Adipocyte (in vitro differentiated cells): Measurements from ENCODE around the gene SEMA3B.
A peak's percentile ranks its signal among the peaks of the same experiment; 100 is the strongest.
"Not testable (repeated sequence)": the region's sequence is repeated elsewhere in the genome, so short reads cannot be mapped to it uniquely, and the experiment has no call there.

Experiments
- DNase-seq: peaks from one replicate; pipeline ENCODE4 v3.0.0-alpha.2; 2015; ENCODE audit warnings: low read depth
- H3K27me3 ChIP-seq: replicated peaks from 2 replicates; pipeline ENCODE4 v1.7.0; 2013; ENCODE audit warnings: mild to moderate bottlenecking, low read length, moderate library complexity; ENCODE audit not compliant: control insufficient read depth, insufficient read depth
- H3K36me3 ChIP-seq: 2 replicates; pipeline ENCODE4 v1.7.0; 2013; ENCODE audit warnings: low read length, mild to moderate bottlenecking, moderate library complexity; ENCODE audit not compliant: control insufficient read depth, insufficient read depth, severe bottlenecking
- H3K4me1 ChIP-seq: 2 replicates; pipeline ENCODE4 v1.7.0; 2013; ENCODE audit warnings: mild to moderate bottlenecking, low read length, moderate library complexity; ENCODE audit not compliant: control insufficient read depth, insufficient read depth
- H3K4me3 ChIP-seq: 2 replicates; pipeline ENCODE4 v1.7.0; 2013; ENCODE audit warnings: mild to moderate bottlenecking, low read length, moderate library complexity
- H3K9ac ChIP-seq: 2 replicates; pipeline ENCODE4 v1.7.0; 2013; ENCODE audit warnings: mild to moderate bottlenecking, low read length, moderate library complexity
- H3K9me3 ChIP-seq: 2 replicates; pipeline ENCODE4 v1.7.0; 2013; ENCODE audit warnings: mild to moderate bottlenecking, low read length, moderate library complexity; ENCODE audit not compliant: control insufficient read depth

Gene SEMA3B

GRCh38 chr3:50238549-50239026 lies 30.4 kb upstream of the SEMA3B start:
- Histone ChIP-seq H3K9me3 (no peaks in the 10 kb centered on the region), H3K36me3 (no peaks in the 10 kb centered on the region), H3K4me3 (peak overlapping the region; percentile 94), H3K4me1 (peaks cover 36% of the 10 kb centered on the region), H3K9ac (peak overlapping the region; percentile 96), H3K27me3 (no peaks in the 10 kb centered on the region)
- DNase-seq, result peak; percentile 43

- DNase-seq, result no peak
- H3K27me3 ChIP-seq, result no peaks in the 10 kb centered on the region
- H3K9ac ChIP-seq, result peak overlapping the region; percentile 5
- H3K4me1 ChIP-seq, result peaks cover 39% of the 10 kb centered on the region
- no peaks in the 10 kb centered on the region for H3K36me3 ChIP-seq
- no peak overlapping the region for H3K4me3 ChIP-seq
- no peaks in the 10 kb centered on the region for H3K9me3 ChIP-seq
These were observed 29.3 kb upstream of the SEMA3B start for GRCh38 chr3:50239649-50240048.

- Histone ChIP-seq H3K36me3 (no peaks in the 10 kb centered on the region), H3K4me3 (no peak overlapping the region), H3K9ac (no peak overlapping the region), H3K9me3 (no peaks in the 10 kb centered on the region), H3K27me3 (no peaks in the 10 kb centered on the region), H3K4me1 (peaks cover 42% of the 10 kb centered on the region)
- no peak for DNase-seq
These were observed 27.8 kb upstream of the SEMA3B start for GRCh38 chr3:50241163-50241562.

- no peak overlapping the region for H3K4me3 ChIP-seq
- no peaks in the 10 kb centered on the region for H3K36me3 ChIP-seq
These were observed 27.1 kb upstream of the SEMA3B start for GRCh38 chr3:50241713-50242380.

GRCh38 chr3:50242381-50242770 lies 26.6 kb upstream of the SEMA3B start:
- peaks cover 49% of the 10 kb centered on the region for H3K4me1 ChIP-seq
- no peak for DNase-seq
- peak overlapping the region; percentile 53 for H3K9ac ChIP-seq
- no peaks in the 10 kb centered on the region for H3K36me3 ChIP-seq
- no peak overlapping the region for H3K4me3 ChIP-seq
- H3K27me3 ChIP-seq, result no peaks in the 10 kb centered on the region
- H3K9me3 ChIP-seq, result no peaks in the 10 kb centered on the region

More at GRCh38 chr3:50241713-50242380, 27.1 kb upstream of the SEMA3B start:
- H3K9ac ChIP-seq, result peak overlapping the region; percentile 4
- H3K9me3 ChIP-seq, result no peaks in the 10 kb centered on the region
- H3K4me1 ChIP-seq, result peaks cover 48% of the 10 kb centered on the region
- no peaks in the 10 kb centered on the region for H3K27me3 ChIP-seq
- DNase-seq, result no peak

- H3K4me1 ChIP-seq, result peaks cover 50% of the 10 kb centered on the region
- no peaks in the 10 kb centered on the region for H3K36me3 ChIP-seq
- no peak overlapping the region for H3K4me3 ChIP-seq
- no peaks in the 10 kb centered on the region for H3K9me3 ChIP-seq
- peak overlapping the region; percentile 53 for H3K9ac ChIP-seq
- H3K27me3 ChIP-seq, result no peaks in the 10 kb centered on the region
- DNase-seq, result no peak
These were observed 25.9 kb upstream of the SEMA3B start for GRCh38 chr3:50242851-50243542.

- no peak for DNase-seq
- peaks cover 51% of the 10 kb centered on the region for H3K4me1 ChIP-seq
- no peaks in the 10 kb centered on the region for H3K36me3 ChIP-seq
- H3K4me3 ChIP-seq, result no peak overlapping the region
- peak overlapping the region; percentile 53 for H3K9ac ChIP-seq
- H3K9me3 ChIP-seq, result no peaks in the 10 kb centered on the region
- H3K27me3 ChIP-seq, result no peaks in the 10 kb centered on the region
These were observed 25.4 kb upstream of the SEMA3B start for GRCh38 chr3:50243543-50243895.

- H3K9me3 ChIP-seq, H3K36me3 ChIP-seq, H3K9ac ChIP-seq, H3K27me3 ChIP-seq, DNase-seq, H3K4me3 ChIP-seq: not testable (repeated sequence)
- H3K4me1 ChIP-seq, result peaks cover 55% of the 10 kb centered on the region
These were observed 24.1 kb upstream of the SEMA3B start for GRCh38 chr3:50244813-50245212.

GRCh38 chr3:50245251-50245745 lies 23.6 kb upstream of the SEMA3B start:
- H3K4me3 ChIP-seq, result peak overlapping the region; percentile 64
- peaks cover 60% of the 10 kb centered on the region for H3K4me1 ChIP-seq
- no peaks in the 10 kb centered on the region for H3K36me3 ChIP-seq
- no peak for DNase-seq
- no peaks in the 10 kb centered on the region for H3K27me3 ChIP-seq
- H3K9me3 ChIP-seq, result no peaks in the 10 kb centered on the region
- peak overlapping the region; percentile 80 for H3K9ac ChIP-seq

- peak; percentile 97 for DNase-seq
- Histone ChIP-seq H3K4me3 (peak overlapping the region; percentile 64), H3K36me3 (no peaks in the 10 kb centered on the region), H3K9ac (peak overlapping the region; percentile 80), H3K27me3 (no peaks in the 10 kb centered on the region), H3K4me1 (peaks cover 61% of the 10 kb centered on the region), H3K9me3 (no peaks in the 10 kb centered on the region)
These were observed 23.0 kb upstream of the SEMA3B start for GRCh38 chr3:50245831-50246516.

GRCh38 chr3:50246517-50246954 lies 22.4 kb upstream of the SEMA3B start:
- Histone ChIP-seq H3K9ac (peak overlapping the region; percentile 80), H3K36me3 (no peaks in the 10 kb centered on the region), H3K27me3 (no peaks in the 10 kb centered on the region), H3K4me3 (peak overlapping the region; percentile 33), H3K4me1 (peaks cover 66% of the 10 kb centered on the region), H3K9me3 (no peaks in the 10 kb centered on the region)
- peak; percentile 86 for DNase-seq
